Endothelial cell of umbilical vein (primary cell): ENCODE data around the gene POLR1D. TPM values are rescaled to one million over a fixed set of nuclear protein-coding genes. Genes with fewer than 3 reads are reported as not detected.

ENCODE experiments used
- BruUV-seq: library from RNA; stranded (reverse); fragments of 400-500 nt; replicated peaks from 2 replicates; lab custom pipeline; 2021; lab: Mats Ljungman, UMichigan
- CTCF ChIA-PET: fragments of 300-600, 350-600 bp; sonication (Branson Sonifier 250); formaldehyde crosslinking; loops from one replicate; lab custom pipeline; 2021; ENCODE audit warnings: antibody characterized with exemption, inconsistent platforms; lab: Charles Lee
- POLR2A ChIA-PET: fragments of 300-600, 350-600 bp; sonication (Branson Sonifier 250); formaldehyde crosslinking; loops from one replicate; lab custom pipeline; 2021; ENCODE audit warnings: antibody characterized with exemption, inconsistent platforms; lab: Charles Lee
- DNase-seq: peaks from one replicate; pipeline ENCODE4 v3.0.0-alpha.2; 2011; ENCODE audit warnings: low read depth, low spot score
- FAIRE-seq: peaks from 2 replicates; lab custom pipeline; 2011; peaks lifted over from hg19 to GRCh38; lab: Jason Lieb, UNC
- H2AFZ ChIP-seq: 2 replicates; pipeline ENCODE4 v1.6.0; 2012; ENCODE audit warnings: low read depth, low read length, control low read depth, inconsistent platforms
- H3K27ac ChIP-seq: 2 replicates; pipeline ENCODE4 v1.5.1; 2011; ENCODE audit warnings: low read depth, mild to moderate bottlenecking, control low read depth, low read length, moderate library complexity; ENCODE audit not compliant: insufficient read depth
- H3K27me3 ChIP-seq, 2 experiments: 2 replicates each; pipeline versions ENCODE4 v1.6.0 to v1.6.1; 2011; ENCODE audit warnings: low read length in 2 of 2, mixed read lengths in 1 of 2; ENCODE audit not compliant: control insufficient read depth in 2 of 2, insufficient read depth in 2 of 2
- H3K36me3 ChIP-seq, 2 experiments: 2 replicates in 1 of 2; 3 replicates in 1 of 2; pipeline ENCODE4 v1.5.1; 2011; ENCODE audit warnings: low read length in 2 of 2, mild to moderate bottlenecking in 1 of 2, moderate library complexity in 1 of 2; ENCODE audit not compliant: control insufficient read depth in 2 of 2, insufficient read depth in 2 of 2; ENCODE audit errors: extremely low read depth in 1 of 2
- H3K4me1 ChIP-seq: 3 replicates; pipeline ENCODE4 v1.5.1; 2011; ENCODE audit warnings: mild to moderate bottlenecking, low read length; ENCODE audit not compliant: control insufficient read depth, insufficient read depth; ENCODE audit errors: extremely low read depth
- H3K4me2 ChIP-seq: 2 replicates; pipeline ENCODE4 v1.6.1; 2011; ENCODE audit warnings: low read length, control low read depth, mixed read lengths; ENCODE audit not compliant: insufficient read depth
- H3K4me3 ChIP-seq, 3 experiments: fragments of 200-600 bp in 1 of 3; sonication (generic), shearing (Covaris generic) in 1 of 3; replicated peaks in 1 of 3; 2 replicates each; pipeline ENCODE4 v1.5.1; 2011 to 2016; ENCODE audit warnings: control low read depth in 3 of 3, low read length in 3 of 3, mild to moderate bottlenecking in 2 of 3, inconsistent platforms in 1 of 3, low read depth in 1 of 3, moderate library complexity in 1 of 3; ENCODE audit not compliant: insufficient read depth in 1 of 3
- H3K79me2 ChIP-seq: 2 replicates; pipeline ENCODE4 v1.6.0; 2012; ENCODE audit warnings: low read length, inconsistent platforms; ENCODE audit not compliant: control insufficient read depth, insufficient read depth
- H3K9ac ChIP-seq: replicated peaks from 2 replicates; pipeline ENCODE3; 2011; ENCODE audit warnings: low read length, control low read depth; ENCODE audit not compliant: insufficient read depth; ENCODE audit errors: extremely low read depth
- H3K9me1 ChIP-seq: replicated peaks from 3 replicates; pipeline ENCODE4 v1.6.0; 2011; ENCODE audit warnings: mild to moderate bottlenecking, low read length; ENCODE audit not compliant: control insufficient read depth, insufficient read depth; ENCODE audit errors: extremely low read depth
- H3K9me3 ChIP-seq: replicated peaks from 2 replicates; pipeline ENCODE4 v1.5.1; 2012; ENCODE audit warnings: low read length, inconsistent platforms; ENCODE audit not compliant: control insufficient read depth, insufficient read depth
- H4K20me1 ChIP-seq: replicated peaks from 2 replicates; pipeline ENCODE3; 2011; ENCODE audit warnings: mild to moderate bottlenecking, low read length; ENCODE audit not compliant: control insufficient read depth, insufficient read depth; ENCODE audit errors: extremely low read depth
- CTCF ChIP-seq, 2 donors: IDR thresholded peaks; 1 replicate in 1 of 2; 2 replicates in 1 of 2; pipeline ENCODE4 v1.5.1; 2011; ENCODE audit warnings: low read length in 2 of 2, mild to moderate bottlenecking in 2 of 2, moderate library complexity in 2 of 2, control low read depth in 1 of 2, inconsistent platforms in 1 of 2, low read depth in 1 of 2; ENCODE audit not compliant: insufficient read depth in 1 of 2; ENCODE audit errors: extremely low read depth in 1 of 2
- JUN ChIP-seq: IDR thresholded peaks from 2 replicates; pipeline ENCODE4 v1.6.1; 2011; ENCODE audit warnings: borderline replicate concordance, low read depth; ENCODE audit not compliant: insufficient read length, insufficient read depth
- dilution Hi-C: fragments of 300-500 bp; cut with MboI; formaldehyde crosslinking; loops from one replicate; pipeline ENCODE4 v1.15.0; 2019; ENCODE audit warnings: low sequenced_read_pairs; ENCODE audit not compliant: extremely low pct_ligation_motif_present
- intact Hi-C: fragments of 100-400 bp; cut with micrococcal nuclease; formaldehyde crosslinking; loops from one replicate; pipeline ENCODE4 v1.10.0; 2022
- polyA plus RNA-seq, 4 experiments: library from polyadenylated mRNA; depleted of rRNA in 3 of 4; stranded (reverse) in 3 of 4; unstranded in 1 of 4; fragments of >200 nt; gene quantifications; 2 replicates each; pipeline versions ENCODE4 v1.2.1 to v1.2.3, GENCODE V29; 2011 to 2012; ENCODE audit warnings: missing spikeins in 1 of 4
- total RNA-seq: library from RNA; stranded (reverse); gene quantifications from 2 replicates; pipeline ENCODE4 v1.2.3, GENCODE V29; 2021

POLR1D gene
- total and polyA plus RNA-seq, 2 donors (not counting 3 experiments of a cell fraction or from before 2014, with no cell fraction given) = 90.7 to 111 TPM

GRCh38 chr13:27587095-27587746 lies 34.5 kb upstream of the POLR1D start:
- FAIRE-seq (no peak), DNase-seq (no peak)
- dilution Hi-C loops (no loop called here), intact Hi-C loops (no loop called here)
- no peaks in the 10 kb centered on the region for H3K9me1 ChIP-seq
- H2AFZ ChIP-seq = no peak overlapping the region
- ChIA-PET CTCF (interaction anchor here (0.5 to 1.6 kb wide), 7 partner anchors 8 to 1008 kb away, joined by 3 to 4 read pairs (median 3); partner anchors contain the start of gene LNX2), POLR2A (no interaction called here)
- H3K9ac ChIP-seq = no peak overlapping the region
- H3K27me3 ChIP-seq = no peaks in the 10 kb centered on the region
- H3K79me2 ChIP-seq = peaks cover 20% of the 10 kb centered on the region
- no TSS peak for BruUV-seq
- no peaks in the 10 kb centered on the region for H3K36me3 ChIP-seq
- no peaks in the 10 kb centered on the region for H3K9me3 ChIP-seq
- H3K4me2 ChIP-seq = no peak overlapping the region
- H3K4me3 ChIP-seq = no peak overlapping the region
- TF ChIP-seq CTCF (IDR thresholded peaks at IDR 0.05; ENCODE audit: extremely low read depth in 1 of 2, insufficient read depth in 1 of 2, low read depth in 1 of 2, low read length in 2 of 2) = no peak
- peaks cover 2% of the 10 kb centered on the region for H4K20me1 ChIP-seq
- H3K4me1 ChIP-seq = peaks cover 11% of the 10 kb centered on the region
- H3K27ac ChIP-seq = no peak overlapping the region

GRCh38 chr13:27588405-27588804 lies 33.3 kb upstream of the POLR1D start:
- intact Hi-C loops = no loop called here
- H3K79me2 ChIP-seq = peaks cover 20% of the 10 kb centered on the region
- FAIRE-seq = no peak

More at GRCh38 chr13:27588405-27588804, 33.3 kb upstream of the POLR1D start:
- Histone ChIP-seq H3K27ac (no peak overlapping the region), H3K4me2 (no peak overlapping the region), H3K4me3 (no peak overlapping the region), H3K9me1 (no peaks in the 10 kb centered on the region), H3K36me3 (no peaks in the 10 kb centered on the region), H2AFZ (no peak overlapping the region), H3K9ac (no peak overlapping the region), H3K27me3 (no peaks in the 10 kb centered on the region), H3K4me1 (peaks cover 9% of the 10 kb centered on the region), H3K9me3 (no peaks in the 10 kb centered on the region), H4K20me1 (peaks cover 4% of the 10 kb centered on the region)
- ChIA-PET POLR2A (interaction anchor here (0.7 kb wide), 1 partner anchor 11 kb away, joined by 3 read pairs; no protein-coding TSS in a partner anchor), CTCF (no interaction called here)
- no peak for DNase-seq
- no peak for TF ChIP-seq JUN
- dilution Hi-C loops = no loop called here
- no TSS peak for BruUV-seq
